Thoracic aorta (tissue), 2 donors: ENCODE measurements around the gene PRSS56. TPM values are rescaled to one million over a fixed set of nuclear protein-coding genes. Genes with fewer than 3 reads are reported as not detected.

Source experiments
- ATAC-seq: fragments of 150-250 bp; one replicate; pipeline ENCODE4 v1.8.0; 2017; ENCODE audit warnings: low read depth; ENCODE audit not compliant: insufficient number of reproducible peaks, low FRiP score
- DNase-seq: peaks from one replicate; pipeline ENCODE4 v3.0.0-alpha.2; 2020; ENCODE audit warnings: low spot score
- H3K27ac ChIP-seq, 2 donors: fragments of 200-600 bp; sonication (generic); 1 replicate in 1 of 2; 2 replicates in 1 of 2; pipeline ENCODE4 v1.5.1; 2016; ENCODE audit warnings: mild to moderate bottlenecking in 2 of 2, moderate library complexity in 2 of 2
- H3K27me3 ChIP-seq: fragments of 200-600 bp; sonication (generic); replicated peaks from 2 replicates; pipeline ENCODE4 v1.6.0; 2016; ENCODE audit warnings: mild to moderate bottlenecking; ENCODE audit not compliant: insufficient read depth
- H3K36me3 ChIP-seq: fragments of 200-600 bp; sonication (generic); one replicate; pipeline ENCODE4 v1.5.1; 2016
- H3K4me1 ChIP-seq, 2 donors: fragments of 200-600 bp; sonication (generic); 1 replicate in 1 of 2; 2 replicates in 1 of 2; pipeline versions ENCODE4 v1.5.1 to v1.6.0; 2016; ENCODE audit warnings: low read depth in 2 of 2, mild to moderate bottlenecking in 1 of 2; ENCODE audit not compliant: control insufficient read depth in 1 of 2
- H3K4me3 ChIP-seq: fragments of 200-600 bp; sonication (generic); 2 replicates; pipeline ENCODE4 v1.5.1; 2016; ENCODE audit warnings: mild to moderate bottlenecking
- H3K9me3 ChIP-seq: fragments of 200-600 bp; sonication (generic); 2 replicates; pipeline ENCODE4 v1.5.1; 2016
- total RNA-seq, 2 donors: library from RNA; depleted of rRNA; stranded (reverse); fragments of >200 nt; gene quantifications; one replicate each; pipeline versions ENCODE4 v1.1.0 to v1.2.3, GENCODE V29; 2016
- TF ChIP-seq, protein P1 (sequence below): fragments of 200-600 bp; sonication (generic); IDR thresholded peaks from one replicate; pipeline ENCODE4 v1.5.1; 2019; ENCODE audit warnings: antibody characterized with exemption

PRSS56 gene
- total RNA-seq, 2 donors from 2014 or later: not detected

DNA sequence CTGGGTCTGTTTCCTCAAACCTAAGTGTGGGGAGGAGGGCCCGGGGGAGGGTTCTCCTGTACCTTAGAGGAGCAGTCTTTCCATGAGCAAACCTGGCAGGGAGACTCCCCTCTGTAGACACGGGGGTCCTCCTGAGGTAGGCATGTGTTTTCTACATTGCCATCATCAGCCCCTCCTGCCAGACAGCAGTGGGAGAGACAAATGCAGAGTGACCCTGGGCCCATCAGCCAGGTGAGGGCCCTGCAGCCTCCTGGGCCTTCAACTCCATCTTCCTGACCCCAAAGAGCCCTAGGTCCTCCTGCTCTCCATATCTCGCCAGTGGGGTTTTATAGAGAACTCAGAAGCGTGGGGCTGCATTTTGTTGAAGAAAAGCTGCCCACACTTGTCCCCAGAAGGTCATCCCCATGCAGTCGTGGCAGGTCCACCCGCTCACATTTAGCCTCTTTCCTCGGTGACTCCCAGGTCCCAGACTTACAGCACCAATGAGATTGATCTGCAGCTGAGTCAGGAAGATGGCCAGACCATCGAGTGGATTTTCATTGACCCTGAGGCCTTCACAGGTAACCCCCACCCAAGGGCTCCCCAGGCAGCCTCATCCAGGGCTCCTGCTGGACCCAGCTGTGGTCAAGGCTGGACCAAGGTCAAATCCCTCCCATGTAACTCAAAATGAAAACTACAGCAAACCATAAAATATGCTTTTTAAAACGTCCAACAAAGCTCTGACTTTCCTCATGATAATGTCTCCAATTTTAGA is 21.9 kb downstream of the PRSS56 start:
- Histone ChIP-seq H3K4me3 (no peak overlapping the region), H3K27me3 (no peaks in the 10 kb centered on the region), H3K9me3 (no peaks in the 10 kb centered on the region), H3K36me3 (no peaks in the 10 kb centered on the region), H3K4me1 (no peaks in the 10 kb centered on the region), H3K27ac (no peak overlapping the region)
- no peak for DNase-seq
- TF ChIP-seq, protein P1, sequence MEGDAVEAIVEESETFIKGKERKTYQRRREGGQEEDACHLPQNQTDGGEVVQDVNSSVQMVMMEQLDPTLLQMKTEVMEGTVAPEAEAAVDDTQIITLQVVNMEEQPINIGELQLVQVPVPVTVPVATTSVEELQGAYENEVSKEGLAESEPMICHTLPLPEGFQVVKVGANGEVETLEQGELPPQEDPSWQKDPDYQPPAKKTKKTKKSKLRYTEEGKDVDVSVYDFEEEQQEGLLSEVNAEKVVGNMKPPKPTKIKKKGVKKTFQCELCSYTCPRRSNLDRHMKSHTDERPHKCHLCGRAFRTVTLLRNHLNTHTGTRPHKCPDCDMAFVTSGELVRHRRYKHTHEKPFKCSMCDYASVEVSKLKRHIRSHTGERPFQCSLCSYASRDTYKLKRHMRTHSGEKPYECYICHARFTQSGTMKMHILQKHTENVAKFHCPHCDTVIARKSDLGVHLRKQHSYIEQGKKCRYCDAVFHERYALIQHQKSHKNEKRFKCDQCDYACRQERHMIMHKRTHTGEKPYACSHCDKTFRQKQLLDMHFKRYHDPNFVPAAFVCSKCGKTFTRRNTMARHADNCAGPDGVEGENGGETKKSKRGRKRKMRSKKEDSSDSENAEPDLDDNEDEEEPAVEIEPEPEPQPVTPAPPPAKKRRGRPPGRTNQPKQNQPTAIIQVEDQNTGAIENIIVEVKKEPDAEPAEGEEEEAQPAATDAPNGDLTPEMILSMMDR: no peak
- ATAC-seq: no peak

DNA sequence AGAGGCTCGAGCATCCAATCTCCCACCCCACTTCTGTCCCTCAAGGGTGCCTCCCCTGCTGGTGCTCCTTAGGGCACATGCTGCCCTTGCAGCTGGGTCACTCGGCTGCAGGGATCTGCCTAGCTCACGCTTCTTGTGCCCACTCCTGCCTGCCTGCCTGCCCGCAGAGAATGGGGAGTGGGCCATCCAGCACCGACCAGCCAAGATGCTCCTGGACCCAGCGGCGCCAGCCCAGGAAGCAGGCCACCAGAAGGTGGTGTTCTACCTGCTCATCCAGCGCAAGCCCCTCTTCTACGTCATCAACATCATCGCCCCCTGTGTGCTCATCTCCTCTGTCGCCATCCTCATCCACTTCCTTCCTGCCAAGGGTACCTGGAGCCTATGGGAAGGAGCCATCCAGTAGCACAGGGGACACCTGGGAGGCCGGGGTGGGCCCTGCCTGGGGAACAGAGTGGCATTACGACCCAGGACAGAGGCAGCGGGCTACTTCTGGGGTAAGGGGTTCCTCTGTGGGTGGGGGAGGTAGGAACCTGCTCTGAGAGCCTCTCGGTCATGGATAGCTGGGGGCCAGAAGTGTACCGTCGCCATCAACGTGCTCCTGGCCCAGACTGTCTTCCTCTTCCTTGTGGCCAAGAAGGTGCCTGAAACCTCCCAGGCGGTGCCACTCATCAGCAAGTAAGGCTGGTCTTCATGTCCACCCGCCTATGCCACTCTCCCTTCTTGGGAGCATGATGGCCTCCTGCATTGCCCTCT is 22.7 kb downstream of the PRSS56 start:
- H3K36me3 ChIP-seq: no peaks in the 10 kb centered on the region
- H3K4me1 ChIP-seq: no peaks in the 10 kb centered on the region
- no peaks in the 10 kb centered on the region for H3K9me3 ChIP-seq
- no peak overlapping the region for H3K27ac ChIP-seq
- DNase-seq (no peak), ATAC-seq (no peak)
- TF ChIP-seq, protein P1: no peak
- no peak overlapping the region for H3K4me3 ChIP-seq
- no peaks in the 10 kb centered on the region for H3K27me3 ChIP-seq

DNA sequence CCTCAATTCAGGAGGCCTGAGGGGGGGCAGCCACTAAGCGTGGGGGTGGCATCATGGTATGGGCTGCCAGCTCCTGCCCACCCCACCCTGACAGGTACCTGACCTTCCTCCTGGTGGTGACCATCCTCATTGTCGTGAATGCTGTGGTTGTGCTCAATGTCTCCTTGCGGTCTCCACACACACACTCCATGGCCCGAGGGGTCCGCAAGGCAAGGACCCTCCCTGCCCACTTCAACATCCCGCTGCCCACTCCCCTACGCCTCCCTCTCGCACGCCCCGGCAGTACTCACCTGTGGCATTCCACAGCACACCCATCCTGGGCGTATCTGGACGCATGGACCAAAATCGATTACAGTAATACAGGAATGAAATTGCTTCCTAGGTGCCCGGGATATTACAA is 23.3 kb downstream of the PRSS56 start:
- ATAC-seq (no peak), DNase-seq (no peak)
- Histone ChIP-seq H3K9me3 (no peaks in the 10 kb centered on the region), H3K4me3 (no peak overlapping the region), H3K4me1 (no peaks in the 10 kb centered on the region), H3K27ac (no peak overlapping the region), H3K27me3 (no peaks in the 10 kb centered on the region), H3K36me3 (no peaks in the 10 kb centered on the region)
- TF ChIP-seq, protein P1: no peak

DNA sequence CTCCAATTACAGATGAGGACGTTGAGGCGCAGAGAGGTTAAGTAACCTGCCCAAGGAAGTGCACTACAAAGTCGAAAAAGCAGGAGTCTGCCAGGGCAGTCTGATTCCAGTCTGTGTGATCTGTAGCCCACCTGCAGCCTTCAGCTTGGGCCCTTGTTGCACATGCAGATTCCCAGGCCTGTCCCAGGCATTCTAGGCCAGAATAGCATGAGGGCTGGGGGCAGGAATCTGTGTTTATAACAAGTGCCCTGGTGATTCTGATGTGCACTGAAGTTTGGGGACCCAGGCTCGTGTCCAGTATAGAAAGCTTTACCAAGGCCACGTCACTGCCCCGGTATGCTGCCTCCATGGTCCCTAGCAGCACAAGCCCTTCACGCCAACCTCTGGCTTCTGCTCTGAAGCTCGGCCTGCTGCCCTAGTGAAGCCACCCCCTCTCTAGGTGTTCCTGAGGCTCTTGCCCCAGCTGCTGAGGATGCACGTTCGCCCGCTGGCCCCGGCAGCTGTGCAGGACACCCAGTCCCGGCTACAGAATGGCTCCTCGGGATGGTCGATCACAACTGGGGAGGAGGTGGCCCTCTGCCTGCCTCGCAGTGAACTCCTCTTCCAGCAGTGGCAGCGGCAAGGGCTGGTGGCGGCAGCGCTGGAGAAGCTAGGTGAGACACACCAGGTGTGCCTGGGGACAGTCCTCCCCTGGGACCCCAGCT is 23.9 kb downstream of the PRSS56 start:
- ATAC-seq (no peak), DNase-seq (no peak)
- Histone ChIP-seq H3K27me3 (no peaks in the 10 kb centered on the region), H3K27ac (no peak overlapping the region), H3K9me3 (no peaks in the 10 kb centered on the region), H3K4me3 (no peak overlapping the region), H3K4me1 (no peaks in the 10 kb centered on the region), H3K36me3 (no peaks in the 10 kb centered on the region)
- TF ChIP-seq, protein P1: no peak

DNA sequence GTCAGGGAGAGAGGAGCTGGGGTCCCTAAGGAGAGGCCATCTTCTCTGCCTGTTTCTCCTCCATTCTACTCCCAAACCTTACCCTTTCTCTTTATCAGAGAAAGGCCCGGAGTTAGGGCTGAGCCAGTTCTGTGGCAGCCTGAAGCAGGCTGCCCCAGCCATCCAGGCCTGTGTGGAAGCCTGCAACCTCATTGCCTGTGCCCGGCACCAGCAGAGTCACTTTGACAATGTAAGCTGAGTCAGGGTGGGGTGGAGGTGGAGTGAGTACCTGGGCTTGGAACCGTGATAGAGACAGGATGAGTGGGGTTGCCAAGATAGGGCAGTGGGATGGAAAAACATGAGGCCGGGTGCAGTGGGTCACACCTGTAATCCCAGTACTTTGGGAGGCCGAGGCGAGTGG is 24.5 kb downstream of the PRSS56 start:
- no peak overlapping the region for H3K27ac ChIP-seq
- peaks cover 4 to 6% of the 10 kb centered on the region in 2 donors for H3K4me1 ChIP-seq
- no peak for ATAC-seq
- H3K9me3 ChIP-seq: no peaks in the 10 kb centered on the region
- no peaks in the 10 kb centered on the region for H3K27me3 ChIP-seq
- TF ChIP-seq, protein P1: no peak
- no peak overlapping the region for H3K4me3 ChIP-seq
- no peaks in the 10 kb centered on the region for H3K36me3 ChIP-seq
- no peak for DNase-seq
